ENCODE results near the gene RBBP8NL. TPM values are rescaled to one million over a fixed set of nuclear protein-coding genes. Genes with fewer than 3 reads are reported as not detected.

Gene RBBP8NL
- total RNA-seq, 2 experiments from 2014 or later, result not detected

- ATAC-seq (ENCODE audit: low read depth), result no peak
- peaks cover 2% of the 10 kb centered on the region for H3K27me3 Mint-ChIP-seq
- DNase-seq, result no peak
- H3K4me1 Mint-ChIP-seq, result no peaks in the 10 kb centered on the region
- H3K36me3 Mint-ChIP-seq, result no peaks in the 10 kb centered on the region
- H3K27ac Mint-ChIP-seq, result no peak overlapping the region
- POLR2A ChIA-PET, result no interaction called here
- no peaks in the 10 kb centered on the region for H3K9me3 Mint-ChIP-seq
- no peak overlapping the region for H3K4me3 Mint-ChIP-seq
Observed at GRCh38 chr20:62444286-62444685, 16.9 kb upstream of the RBBP8NL start.

GRCh38 chr20:62441987-62442539 lies 14.7 kb upstream of the RBBP8NL start:
- DNase-seq (no peak), ATAC-seq (ENCODE audit: low read depth) (no peak)
- H3K36me3 Mint-ChIP-seq, result no peaks in the 10 kb centered on the region
- POLR2A ChIA-PET, result no interaction called here
- H3K27me3 Mint-ChIP-seq, result peaks cover 2% of the 10 kb centered on the region
- H3K4me3 Mint-ChIP-seq, result no peak overlapping the region
- H3K9me3 Mint-ChIP-seq, result no peaks in the 10 kb centered on the region
- H3K27ac Mint-ChIP-seq, result no peak overlapping the region
- no peaks in the 10 kb centered on the region for H3K4me1 Mint-ChIP-seq

- Mint-ChIP-seq H3K36me3 (no peaks in the 10 kb centered on the region), H3K4me1 (no peaks in the 10 kb centered on the region), H3K4me3 (no peak overlapping the region), H3K27me3 (peaks cover 14% of the 10 kb centered on the region), H3K27ac (no peak overlapping the region), H3K9me3 (no peaks in the 10 kb centered on the region)
- ATAC-seq (ENCODE audit: low read depth) (no peak), DNase-seq (no peak)
- POLR2A ChIA-PET, result no interaction called here
Observed at GRCh38 chr20:62439218-62439617, 11.9 kb upstream of the RBBP8NL start.

- DNase-seq (no peak), ATAC-seq (ENCODE audit: low read depth) (no peak)
- H3K4me1 Mint-ChIP-seq, result no peaks in the 10 kb centered on the region
- POLR2A ChIA-PET, result no interaction called here
- peaks cover 21% of the 10 kb centered on the region for H3K27me3 Mint-ChIP-seq
- no peak overlapping the region for H3K27ac Mint-ChIP-seq
- H3K36me3 Mint-ChIP-seq, result no peaks in the 10 kb centered on the region
- no peak overlapping the region for H3K4me3 Mint-ChIP-seq
- no peaks in the 10 kb centered on the region for H3K9me3 Mint-ChIP-seq
Observed at GRCh38 chr20:62437927-62438326, 10.6 kb upstream of the RBBP8NL start.

GRCh38 chr20:62437496-62437895 lies 10.2 kb upstream of the RBBP8NL start:
- no peak overlapping the region for H3K27ac Mint-ChIP-seq
- H3K9me3 Mint-ChIP-seq, result no peaks in the 10 kb centered on the region
- ATAC-seq (ENCODE audit: low read depth) (no peak), DNase-seq (no peak)
- POLR2A ChIA-PET, result no interaction called here
- no peaks in the 10 kb centered on the region for H3K4me1 Mint-ChIP-seq
- no peaks in the 10 kb centered on the region for H3K36me3 Mint-ChIP-seq
- no peak overlapping the region for H3K4me3 Mint-ChIP-seq
- peaks cover 21% of the 10 kb centered on the region for H3K27me3 Mint-ChIP-seq

GRCh38 chr20:62436692-62437091 lies 9.4 kb upstream of the RBBP8NL start:
- DNase-seq, result no peak
- no peak overlapping the region for H3K4me3 Mint-ChIP-seq
- no peaks in the 10 kb centered on the region for H3K9me3 Mint-ChIP-seq
- H3K4me1 Mint-ChIP-seq, result no peaks in the 10 kb centered on the region
- H3K36me3 Mint-ChIP-seq, result no peaks in the 10 kb centered on the region
- no peak for ATAC-seq (ENCODE audit: low read depth)
- H3K27me3 Mint-ChIP-seq, result peaks cover 21% of the 10 kb centered on the region
- no peak overlapping the region for H3K27ac Mint-ChIP-seq
- POLR2A ChIA-PET, result no interaction called here

- H3K4me1 Mint-ChIP-seq, result no peaks in the 10 kb centered on the region
- H3K4me3 Mint-ChIP-seq, result no peak overlapping the region
- POLR2A ChIA-PET, result no interaction called here
- H3K27me3 Mint-ChIP-seq, result peaks cover 19% of the 10 kb centered on the region
- H3K9me3 Mint-ChIP-seq, result no peaks in the 10 kb centered on the region
- H3K27ac Mint-ChIP-seq, result no peak overlapping the region
- ATAC-seq (ENCODE audit: low read depth) (no peak), DNase-seq (no peak)
- no peaks in the 10 kb centered on the region for H3K36me3 Mint-ChIP-seq
Observed at GRCh38 chr20:62433658-62434497, 6.5 kb upstream of the RBBP8NL start.

- no peak overlapping the region for H3K27ac Mint-ChIP-seq
- POLR2A ChIA-PET, result no interaction called here
Observed at GRCh38 chr20:62430866-62431447, 3.6 kb upstream of the RBBP8NL start.

GRCh38 chr20:62430311-62430853 lies 3.0 kb upstream of the RBBP8NL start:
- no peak for DNase-seq
- Mint-ChIP-seq H3K27me3 (peaks cover 14% of the 10 kb centered on the region), H3K27ac (no peak overlapping the region), H3K9me3 (no peaks in the 10 kb centered on the region), H3K4me1 (no peaks in the 10 kb centered on the region), H3K4me3 (no peak overlapping the region), H3K36me3 (no peaks in the 10 kb centered on the region)
- ATAC-seq (ENCODE audit: low read depth), result no peak
- POLR2A ChIA-PET, result no interaction called here

More at GRCh38 chr20:62430866-62431447, 3.6 kb upstream of the RBBP8NL start:
- DNase-seq, result no peak
- Mint-ChIP-seq H3K9me3 (no peaks in the 10 kb centered on the region), H3K4me1 (no peaks in the 10 kb centered on the region), H3K27me3 (peaks cover 17% of the 10 kb centered on the region), H3K4me3 (no peak overlapping the region), H3K36me3 (no peaks in the 10 kb centered on the region)
- ATAC-seq (ENCODE audit: low read depth), result no peak

- POLR2A ChIA-PET, result no interaction called here
- ATAC-seq (ENCODE audit: low read depth), result no peak
Observed at GRCh38 chr20:62429455-62430310, 2.3 kb upstream of the RBBP8NL start.

GRCh38 chr20:62428396-62429295 lies 1.3 kb upstream of the RBBP8NL start:
- H3K9me3 Mint-ChIP-seq, result no peaks in the 10 kb centered on the region
- no peak overlapping the region for H3K27ac Mint-ChIP-seq
- POLR2A ChIA-PET, result no interaction called here
- H3K4me3 Mint-ChIP-seq, result no peak overlapping the region
- no peaks in the 10 kb centered on the region for H3K36me3 Mint-ChIP-seq
- peaks cover 1% of the 10 kb centered on the region for H3K27me3 Mint-ChIP-seq
- no peaks in the 10 kb centered on the region for H3K4me1 Mint-ChIP-seq
- no peak for ATAC-seq (ENCODE audit: low read depth)
- DNase-seq, result no peak

More at GRCh38 chr20:62429455-62430310, 2.3 kb upstream of the RBBP8NL start:
- H3K4me1 Mint-ChIP-seq, result no peaks in the 10 kb centered on the region
- no peak for DNase-seq
- H3K27ac Mint-ChIP-seq, result no peak overlapping the region
- H3K27me3 Mint-ChIP-seq, result peaks cover 11% of the 10 kb centered on the region
- no peaks in the 10 kb centered on the region for H3K9me3 Mint-ChIP-seq
- no peaks in the 10 kb centered on the region for H3K36me3 Mint-ChIP-seq
- H3K4me3 Mint-ChIP-seq, result no peak overlapping the region

- Mint-ChIP-seq H3K36me3 (no peaks in the 10 kb centered on the region), H3K4me3 (no peak overlapping the region), H3K27ac (no peak overlapping the region), H3K9me3 (no peaks in the 10 kb centered on the region), H3K27me3 (no peaks in the 10 kb centered on the region), H3K4me1 (no peaks in the 10 kb centered on the region)
- ATAC-seq (ENCODE audit: low read depth), result no peak
- POLR2A ChIA-PET, result no interaction called here
- no peak for DNase-seq
Observed at GRCh38 chr20:62428002-62428372, 648 bp upstream of the RBBP8NL start.
